ENCODE data around the gene B3GNT5.

B3GNT5 gene

DNA sequence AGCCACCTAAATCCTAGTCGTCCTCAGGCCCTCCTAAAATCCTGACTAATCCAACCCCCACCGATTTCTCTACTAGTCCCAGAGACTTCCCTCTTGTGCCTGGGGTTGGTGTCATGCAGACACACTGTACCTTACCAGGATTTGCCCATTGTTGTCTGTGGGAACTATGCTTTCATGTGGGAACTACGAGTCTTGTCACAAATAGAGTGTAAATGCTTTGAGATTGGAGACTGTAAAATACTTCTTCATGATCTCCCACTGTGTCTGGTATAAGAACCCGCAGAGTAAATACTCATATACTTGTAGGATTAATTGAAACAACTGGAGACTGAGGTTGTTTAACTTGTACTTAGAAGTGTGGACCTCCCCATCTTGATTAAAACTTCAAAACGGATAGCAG lies 11.2 kb downstream of the B3GNT5 start:
- TF ChIP-seq CTCF (conservative IDR thresholded peaks at IDR 0.05; ENCODE audit: low read depth, low read length), result no peak
- H3K4me3 ChIP-seq (ENCODE audit: low read depth, low read length), result no peak overlapping the region
- peak; percentile 54 for DNase-seq (ENCODE audit: low read depth)

- H3K4me3 ChIP-seq (ENCODE audit: low read depth, low read length), result peak overlapping the region; percentile 25
- no peak for TF ChIP-seq CTCF (conservative IDR thresholded peaks at IDR 0.05; ENCODE audit: low read depth, low read length)
- peak; percentile 65 for DNase-seq (ENCODE audit: low read depth)
These were observed 12.1 kb downstream of the B3GNT5 start for GRCh38 chr3:183265157-183265642.

- H3K4me3 ChIP-seq (ENCODE audit: low read depth, low read length), result no peak overlapping the region
- no peak for TF ChIP-seq CTCF (conservative IDR thresholded peaks at IDR 0.05; ENCODE audit: low read depth, low read length)
- peak; percentile 88 for DNase-seq (ENCODE audit: low read depth)
These were observed 12.9 kb downstream of the B3GNT5 start for GRCh38 chr3:183265834-183266417.

DNA sequence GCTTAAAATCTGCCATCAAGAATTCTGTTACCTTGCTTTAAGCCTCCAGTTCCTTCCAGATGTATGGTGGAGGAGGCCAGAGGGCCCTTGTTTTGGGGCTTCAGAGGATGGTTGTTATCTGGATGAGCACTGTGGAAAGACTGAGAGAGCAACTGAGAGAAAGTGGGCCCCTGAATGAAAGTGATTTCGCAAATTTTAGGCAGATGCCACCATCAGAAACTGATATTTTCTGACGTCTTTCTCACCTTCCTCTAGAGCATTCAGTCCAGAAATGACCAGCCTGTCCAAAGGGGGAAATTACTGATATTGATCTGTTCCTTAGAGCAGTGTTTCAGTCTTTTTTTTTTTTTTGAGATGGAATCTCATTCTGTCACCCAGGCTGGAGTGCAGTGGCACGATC lies 13.4 kb downstream of the B3GNT5 start:
- no peak for DNase-seq (ENCODE audit: low read depth)
- no peak for TF ChIP-seq CTCF (conservative IDR thresholded peaks at IDR 0.05; ENCODE audit: low read depth, low read length)
- H3K4me3 ChIP-seq (ENCODE audit: low read depth, low read length), result no peak overlapping the region

GRCh38 chr3:183267140-183267539 lies 14.1 kb downstream of the B3GNT5 start:
- DNase-seq (ENCODE audit: low read depth), result no peak
- no peak overlapping the region for H3K4me3 ChIP-seq (ENCODE audit: low read depth, low read length)
- TF ChIP-seq CTCF (conservative IDR thresholded peaks at IDR 0.05; ENCODE audit: low read depth, low read length), result no peak

- H3K4me3 ChIP-seq (ENCODE audit: low read depth, low read length), result no peak overlapping the region
- no peak for TF ChIP-seq CTCF (conservative IDR thresholded peaks at IDR 0.05; ENCODE audit: low read depth, low read length)
- no peak for DNase-seq (ENCODE audit: low read depth)
These were observed 15.3 kb downstream of the B3GNT5 start for GRCh38 chr3:183268366-183268765.

- H3K4me3 ChIP-seq (ENCODE audit: low read depth, low read length), result no peak overlapping the region
- no peak for TF ChIP-seq CTCF (conservative IDR thresholded peaks at IDR 0.05; ENCODE audit: low read depth, low read length)
- DNase-seq (ENCODE audit: low read depth), result no peak
These were observed 16.3 kb downstream of the B3GNT5 start for GRCh38 chr3:183269345-183269744.

Data from choroid plexus epithelial cell (primary cell).